Uterus (tissue), 4 donors: ENCODE results near the gene PGAP2. TPM values are rescaled to one million over a fixed set of nuclear protein-coding genes. Genes with fewer than 3 reads are reported as not detected.

Experiments used
- DNase-seq, 2 donors: peaks; one replicate each; pipeline ENCODE4 v3.0.0-alpha.2; 2019 to 2020
- H3K27ac ChIP-seq, 2 donors: fragments of 200-600 bp; sonication (generic); 1 replicate in 1 of 2; 2 replicates in 1 of 2; pipeline ENCODE4 v1.5.1; 2016 to 2018
- H3K27me3 ChIP-seq, 2 donors: fragments of 200-600 bp; sonication (generic); one replicate each; pipeline ENCODE4 v1.5.1; 2018 to 2019; ENCODE audit warnings: control low read depth in 1 of 2
- H3K36me3 ChIP-seq, 2 donors: fragments of 200-600 bp; sonication (generic); one replicate each; pipeline ENCODE4 v1.5.1; 2019; ENCODE audit warnings: control low read depth in 1 of 2
- H3K4me1 ChIP-seq, 2 donors: fragments of 200-600 bp; sonication (generic); one replicate each; pipeline ENCODE4 v1.5.1; 2018 to 2019; ENCODE audit warnings: control low read depth in 1 of 2
- H3K4me3 ChIP-seq, 2 donors: fragments of 200-600 bp; sonication (generic); 1 replicate in 1 of 2; 2 replicates in 1 of 2; pipeline ENCODE4 v1.5.1; 2018 to 2019; ENCODE audit warnings: mild to moderate bottlenecking in 1 of 2
- H3K9me3 ChIP-seq, 2 donors: fragments of 200-600 bp; sonication (generic); one replicate each; pipeline ENCODE4 v1.5.1; 2019; ENCODE audit warnings: control low read depth in 1 of 2
- POLR2A ChIP-seq, 2 donors: fragments of 450-650 bp; IDR thresholded peaks; one replicate each; pipeline ENCODE4 v1.6.1; 2016; ENCODE audit warnings: antibody characterized with exemption in 2 of 2, mild to moderate bottlenecking in 1 of 2, moderate library complexity in 1 of 2
- intact Hi-C: fragments of 100-400 bp; cut with DNase I; formaldehyde crosslinking; loops from one replicate; pipeline ENCODE4 v1.15.1; 2023; ENCODE audit warnings: low total_unique reads
- total RNA-seq, 4 donors: library from RNA; depleted of rRNA in 3 of 4; stranded (reverse); fragments of >200 nt in 3 of 4; gene quantifications; one replicate each; pipeline versions ENCODE4 v1.1.0 to v1.2.4, GENCODE V29; 2014 to 2023
- TF ChIP-seq, protein P1 (sequence below), 4 experiments: fragments of 200-600 bp in 2 of 4; fragments of 450-650 bp in 2 of 4; sonication (generic) in 2 of 4; IDR thresholded peaks; one replicate each; pipeline ENCODE4 v1.5.1; 2016 to 2019; ENCODE audit warnings: antibody characterized with exemption in 4 of 4, mild to moderate bottlenecking in 2 of 4, moderate library complexity in 1 of 4
- donor health status: DM: yes; HTN: yes; CAD: no.

PGAP2 gene
- total RNA-seq, 4 donors from 2014 or later, result 12.2 to 16.5 (median 13.8) TPM; not detected in 1

DNA sequence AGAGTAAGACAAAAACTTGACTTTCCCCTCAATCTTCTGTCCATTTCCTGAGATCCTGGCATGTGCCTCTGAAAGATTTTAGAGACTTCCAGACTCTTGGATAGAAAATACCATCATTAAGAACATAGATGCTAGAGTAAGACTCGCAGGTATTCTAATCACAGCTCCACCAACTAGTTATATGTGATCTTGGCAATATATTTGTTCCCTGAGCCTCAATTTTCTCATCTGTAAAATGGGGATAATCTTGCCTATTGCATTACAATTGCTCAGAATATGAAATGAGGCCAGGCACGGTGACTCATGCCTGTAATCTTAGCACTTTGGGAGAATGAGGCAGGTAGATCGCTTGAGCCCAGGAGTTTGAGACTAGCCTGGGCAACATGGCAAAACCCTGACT is 21.7 kb downstream of the PGAP2 start:
- no peak for DNase-seq
- H3K27me3 ChIP-seq, result no peaks in the 10 kb centered on the region
- no peaks in the 10 kb centered on the region for H3K36me3 ChIP-seq
- H3K27ac ChIP-seq, result no peak overlapping the region
- H3K4me3 ChIP-seq, result no peak overlapping the region
- intact Hi-C loops, result no loop called here
- H3K9me3 ChIP-seq, result no peaks in the 10 kb centered on the region
- no peaks in the 10 kb centered on the region for H3K4me1 ChIP-seq
- TF ChIP-seq, protein P1, sequence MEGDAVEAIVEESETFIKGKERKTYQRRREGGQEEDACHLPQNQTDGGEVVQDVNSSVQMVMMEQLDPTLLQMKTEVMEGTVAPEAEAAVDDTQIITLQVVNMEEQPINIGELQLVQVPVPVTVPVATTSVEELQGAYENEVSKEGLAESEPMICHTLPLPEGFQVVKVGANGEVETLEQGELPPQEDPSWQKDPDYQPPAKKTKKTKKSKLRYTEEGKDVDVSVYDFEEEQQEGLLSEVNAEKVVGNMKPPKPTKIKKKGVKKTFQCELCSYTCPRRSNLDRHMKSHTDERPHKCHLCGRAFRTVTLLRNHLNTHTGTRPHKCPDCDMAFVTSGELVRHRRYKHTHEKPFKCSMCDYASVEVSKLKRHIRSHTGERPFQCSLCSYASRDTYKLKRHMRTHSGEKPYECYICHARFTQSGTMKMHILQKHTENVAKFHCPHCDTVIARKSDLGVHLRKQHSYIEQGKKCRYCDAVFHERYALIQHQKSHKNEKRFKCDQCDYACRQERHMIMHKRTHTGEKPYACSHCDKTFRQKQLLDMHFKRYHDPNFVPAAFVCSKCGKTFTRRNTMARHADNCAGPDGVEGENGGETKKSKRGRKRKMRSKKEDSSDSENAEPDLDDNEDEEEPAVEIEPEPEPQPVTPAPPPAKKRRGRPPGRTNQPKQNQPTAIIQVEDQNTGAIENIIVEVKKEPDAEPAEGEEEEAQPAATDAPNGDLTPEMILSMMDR (IDR thresholded peaks at IDR 0.05), result no peak
- no peak for TF ChIP-seq POLR2A (IDR thresholded peaks at IDR 0.05)

DNA sequence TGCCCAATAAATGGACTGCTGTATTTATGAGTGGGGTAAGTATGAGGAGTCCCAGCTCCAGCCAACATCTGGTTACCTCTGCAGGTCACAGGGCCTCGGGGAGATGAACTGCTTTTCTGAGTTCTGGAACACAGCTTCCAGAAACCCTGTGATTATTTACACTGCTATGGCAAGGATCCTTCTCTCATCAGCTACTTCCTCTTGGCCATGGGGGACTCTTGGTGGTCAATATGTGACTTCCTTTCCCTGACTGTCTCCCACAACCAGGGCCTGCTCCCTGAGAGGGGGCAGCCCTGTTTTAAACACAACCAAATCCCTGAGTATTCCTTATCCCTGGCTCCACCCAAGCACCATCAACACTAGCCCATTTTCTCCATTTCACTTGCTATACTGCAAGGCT is 22.4 kb downstream of the PGAP2 start:
- H3K4me1 ChIP-seq, result no peaks in the 10 kb centered on the region
- DNase-seq, result no peak
- TF ChIP-seq, protein P1 (IDR thresholded peaks at IDR 0.05), result no peak
- TF ChIP-seq POLR2A (IDR thresholded peaks at IDR 0.05), result no peak
- no peak overlapping the region for H3K27ac ChIP-seq
- no peaks in the 10 kb centered on the region for H3K36me3 ChIP-seq
- H3K27me3 ChIP-seq, result no peaks in the 10 kb centered on the region
- no peak overlapping the region for H3K4me3 ChIP-seq
- intact Hi-C loops, result no loop called here
- H3K9me3 ChIP-seq, result no peaks in the 10 kb centered on the region

- Histone ChIP-seq H3K4me1 (no peaks in the 10 kb centered on the region), H3K9me3 (no peaks in the 10 kb centered on the region), H3K36me3 (no peaks in the 10 kb centered on the region), H3K4me3 (no peak overlapping the region), H3K27ac (no peak overlapping the region), H3K27me3 (no peaks in the 10 kb centered on the region)
- DNase-seq, result no peak
- intact Hi-C loops, result no loop called here
- no peak for TF ChIP-seq POLR2A (IDR thresholded peaks at IDR 0.05)
Observed at GRCh38 chr11:3831378-3832239, 23.2 kb downstream of the PGAP2 start.

- H3K27me3 ChIP-seq, result no peaks in the 10 kb centered on the region
- no peak for DNase-seq
- no peak overlapping the region for H3K27ac ChIP-seq
- no peaks in the 10 kb centered on the region for H3K36me3 ChIP-seq
- peaks cover 0 to 9% of the 10 kb centered on the region in 2 donors for H3K4me1 ChIP-seq
- intact Hi-C loops, result no loop called here
- no peaks in the 10 kb centered on the region for H3K9me3 ChIP-seq
- TF ChIP-seq POLR2A (IDR thresholded peaks at IDR 0.05), result no peak
- TF ChIP-seq, protein P1 (IDR thresholded peaks at IDR 0.05), result no peak
- H3K4me3 ChIP-seq, result no peak overlapping the region
Observed at GRCh38 chr11:3832816-3833215, 24.5 kb downstream of the PGAP2 start.

DNA sequence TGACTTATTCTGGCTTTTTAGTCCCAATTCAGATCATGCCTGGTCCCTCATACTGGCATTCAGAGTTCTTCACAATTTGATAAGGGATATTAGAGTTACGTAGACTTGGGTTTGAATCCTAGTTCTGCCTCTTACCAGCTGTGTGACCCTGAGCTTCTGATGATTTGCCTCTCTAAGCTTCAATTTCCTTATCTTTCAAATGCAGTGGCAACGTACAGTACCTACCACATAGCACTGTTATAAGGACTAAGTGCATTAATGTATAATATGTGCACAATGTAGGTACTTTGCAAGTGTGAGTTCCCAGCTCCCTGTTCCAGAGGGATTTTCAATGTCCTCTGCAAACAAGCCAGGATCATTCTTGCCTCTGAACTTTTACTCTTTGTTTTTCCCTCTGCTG is 25.1 kb downstream of the PGAP2 start:
- peaks cover 0 to 9% of the 10 kb centered on the region in 2 donors for H3K4me1 ChIP-seq

More for the DNA sequence above, 25.1 kb downstream of the PGAP2 start:
- Histone ChIP-seq H3K27ac (no peak overlapping the region), H3K27me3 (no peaks in the 10 kb centered on the region), H3K36me3 (no peaks in the 10 kb centered on the region), H3K4me3 (no peak overlapping the region), H3K9me3 (no peaks in the 10 kb centered on the region)
- no peak for DNase-seq
- no peak for TF ChIP-seq POLR2A (IDR thresholded peaks at IDR 0.05)
- TF ChIP-seq, protein P1 (IDR thresholded peaks at IDR 0.05), result no peak
- intact Hi-C loops, result no loop called here
